ENCODE data around the gene TRPM3.

The TRPM3 gene

DNA sequence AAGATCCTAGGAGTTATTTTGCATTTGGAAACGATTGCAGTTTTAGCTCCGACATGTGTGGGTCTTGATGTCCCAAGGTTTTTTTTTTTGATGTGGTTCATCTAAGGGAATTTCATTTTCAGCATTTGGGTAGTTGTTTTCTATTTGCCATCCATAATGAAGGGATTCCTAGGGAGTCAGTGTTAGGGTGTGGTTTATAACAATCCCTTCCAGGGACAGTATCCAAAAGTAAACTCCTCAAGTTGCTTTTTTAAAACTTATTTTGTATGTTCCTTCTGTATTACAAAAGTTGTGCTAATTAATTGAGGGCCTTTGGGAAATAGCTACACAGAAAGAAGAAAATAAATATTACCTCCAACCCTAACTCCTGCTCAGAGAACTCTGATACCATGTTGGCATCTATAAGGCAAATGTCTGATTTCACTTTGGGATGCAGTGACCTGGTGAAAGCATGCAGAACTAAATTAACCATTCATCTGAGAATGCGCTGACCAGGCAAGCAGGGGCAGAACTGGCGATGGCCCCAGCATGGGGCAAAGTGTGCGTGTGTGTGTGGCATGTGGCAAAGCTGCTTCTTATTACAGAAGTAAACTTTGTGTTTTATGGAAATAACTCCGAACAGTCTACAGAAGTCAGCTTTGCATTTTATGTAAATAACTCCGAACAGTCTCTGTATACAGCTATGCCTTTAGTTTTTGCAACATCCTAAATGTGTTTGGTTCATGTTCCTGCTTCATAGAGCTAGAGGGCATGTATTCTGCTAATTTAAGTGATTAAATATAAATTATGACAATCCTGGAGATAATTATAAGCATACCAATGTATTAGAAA is 237.2 kb downstream of the TRPM3 start:
- H3K36me3 ChIP-seq (ENCODE audit: low read depth): no peaks in the 10 kb centered on the region
- H3K9me3 ChIP-seq (ENCODE audit: severe bottlenecking): no peaks in the 10 kb centered on the region
- H3K27ac ChIP-seq (ENCODE audit: poor library complexity, severe bottlenecking): no peak overlapping the region
- no peak for DNase-seq (ENCODE audit: low spot score)
- no peaks in the 10 kb centered on the region for H3K27me3 ChIP-seq (ENCODE audit: insufficient read depth, poor library complexity, severe bottlenecking)
- H3K4me3 ChIP-seq (ENCODE audit: severe bottlenecking): no peak overlapping the region
- TF ChIP-seq, protein P1, sequence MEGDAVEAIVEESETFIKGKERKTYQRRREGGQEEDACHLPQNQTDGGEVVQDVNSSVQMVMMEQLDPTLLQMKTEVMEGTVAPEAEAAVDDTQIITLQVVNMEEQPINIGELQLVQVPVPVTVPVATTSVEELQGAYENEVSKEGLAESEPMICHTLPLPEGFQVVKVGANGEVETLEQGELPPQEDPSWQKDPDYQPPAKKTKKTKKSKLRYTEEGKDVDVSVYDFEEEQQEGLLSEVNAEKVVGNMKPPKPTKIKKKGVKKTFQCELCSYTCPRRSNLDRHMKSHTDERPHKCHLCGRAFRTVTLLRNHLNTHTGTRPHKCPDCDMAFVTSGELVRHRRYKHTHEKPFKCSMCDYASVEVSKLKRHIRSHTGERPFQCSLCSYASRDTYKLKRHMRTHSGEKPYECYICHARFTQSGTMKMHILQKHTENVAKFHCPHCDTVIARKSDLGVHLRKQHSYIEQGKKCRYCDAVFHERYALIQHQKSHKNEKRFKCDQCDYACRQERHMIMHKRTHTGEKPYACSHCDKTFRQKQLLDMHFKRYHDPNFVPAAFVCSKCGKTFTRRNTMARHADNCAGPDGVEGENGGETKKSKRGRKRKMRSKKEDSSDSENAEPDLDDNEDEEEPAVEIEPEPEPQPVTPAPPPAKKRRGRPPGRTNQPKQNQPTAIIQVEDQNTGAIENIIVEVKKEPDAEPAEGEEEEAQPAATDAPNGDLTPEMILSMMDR (IDR thresholded peaks at IDR 0.05; ENCODE audit: poor library complexity, severe bottlenecking): no peak
- H3K4me1 ChIP-seq (ENCODE audit: insufficient read depth, poor library complexity, severe bottlenecking): no peaks in the 10 kb centered on the region
- ATAC-seq (ENCODE audit: low read depth): no peak

DNA sequence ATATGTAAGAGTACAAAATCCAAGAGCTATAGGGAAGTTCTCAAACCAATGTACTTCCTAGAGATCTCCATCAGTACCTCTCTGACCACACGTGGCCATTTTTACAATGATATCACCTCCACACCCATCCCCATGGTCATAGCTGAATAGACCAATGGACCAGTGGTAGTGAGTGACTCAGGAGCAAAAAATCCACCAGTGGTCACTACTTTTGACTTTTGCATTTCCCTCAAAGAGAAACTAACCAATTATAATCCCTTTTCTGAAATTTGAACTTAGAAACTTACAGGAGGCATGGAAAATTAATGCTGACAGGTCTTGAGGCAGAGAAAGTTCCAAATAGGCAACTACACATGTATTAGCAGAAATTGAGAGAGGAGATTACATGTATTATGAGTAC is 238.4 kb downstream of the TRPM3 start:
- Histone ChIP-seq H3K27me3 (ENCODE audit: insufficient read depth, poor library complexity, severe bottlenecking) (no peaks in the 10 kb centered on the region), H3K9me3 (ENCODE audit: severe bottlenecking) (no peaks in the 10 kb centered on the region), H3K27ac (ENCODE audit: poor library complexity, severe bottlenecking) (no peak overlapping the region), H3K4me3 (ENCODE audit: severe bottlenecking) (no peak overlapping the region), H3K36me3 (ENCODE audit: low read depth) (no peaks in the 10 kb centered on the region), H3K4me1 (ENCODE audit: insufficient read depth, poor library complexity, severe bottlenecking) (no peaks in the 10 kb centered on the region)
- ATAC-seq (ENCODE audit: low read depth) (no peak), DNase-seq (ENCODE audit: low spot score) (no peak)
- TF ChIP-seq, protein P1 (IDR thresholded peaks at IDR 0.05; ENCODE audit: poor library complexity, severe bottlenecking): no peak

DNA sequence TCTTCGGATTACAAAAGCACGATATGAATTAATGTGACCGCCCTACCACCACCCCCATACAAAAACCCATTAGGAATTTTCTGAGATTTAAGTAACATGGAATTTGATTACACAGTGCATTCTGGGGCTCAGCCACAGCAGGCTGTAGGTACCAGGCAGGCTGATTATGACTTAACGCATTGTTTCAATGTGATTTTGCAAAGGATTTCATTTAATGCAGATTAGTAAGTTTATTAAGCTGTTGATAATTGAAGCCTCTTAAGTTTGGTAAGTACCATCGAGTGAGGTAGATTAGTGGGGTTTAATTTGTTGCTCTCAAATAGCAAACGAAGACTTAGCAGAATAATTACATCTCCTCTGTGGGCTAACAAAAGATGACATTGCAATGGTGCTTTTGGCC is 240.1 kb downstream of the TRPM3 start:
- H3K27me3 ChIP-seq (ENCODE audit: insufficient read depth, poor library complexity, severe bottlenecking): peaks cover 7% of the 10 kb centered on the region
- H3K4me3 ChIP-seq (ENCODE audit: severe bottlenecking): no peak overlapping the region
- TF ChIP-seq, protein P1 (IDR thresholded peaks at IDR 0.05; ENCODE audit: poor library complexity, severe bottlenecking): no peak
- H3K9me3 ChIP-seq (ENCODE audit: severe bottlenecking): no peaks in the 10 kb centered on the region
- H3K4me1 ChIP-seq (ENCODE audit: insufficient read depth, poor library complexity, severe bottlenecking): no peaks in the 10 kb centered on the region
- no peaks in the 10 kb centered on the region for H3K36me3 ChIP-seq (ENCODE audit: low read depth)
- H3K27ac ChIP-seq (ENCODE audit: poor library complexity, severe bottlenecking): no peak overlapping the region
- DNase-seq (ENCODE audit: low spot score): no peak
- no peak for ATAC-seq (ENCODE audit: low read depth)

DNA sequence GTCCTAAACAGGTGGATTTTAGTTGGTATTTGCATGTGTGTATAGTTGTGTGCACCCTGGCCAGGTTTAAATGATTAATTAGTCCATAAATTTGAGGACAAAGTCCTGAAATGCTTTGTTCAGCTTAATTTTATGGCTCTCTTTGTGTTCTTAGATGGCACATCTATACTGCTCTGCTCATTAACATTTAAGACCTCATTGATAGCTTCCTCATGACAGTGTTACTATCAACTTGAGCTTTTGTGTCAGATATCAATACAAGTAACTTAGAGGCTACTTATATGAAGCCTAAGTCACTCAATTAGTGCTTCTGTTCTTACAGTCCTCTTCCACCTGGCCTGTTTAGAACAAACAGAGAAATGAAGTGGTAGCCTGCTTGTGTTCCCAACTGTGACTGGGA is 240.9 kb downstream of the TRPM3 start:
- Histone ChIP-seq H3K9me3 (ENCODE audit: severe bottlenecking) (no peaks in the 10 kb centered on the region), H3K27ac (ENCODE audit: poor library complexity, severe bottlenecking) (no peak overlapping the region), H3K27me3 (ENCODE audit: insufficient read depth, poor library complexity, severe bottlenecking) (peaks cover 7% of the 10 kb centered on the region), H3K36me3 (ENCODE audit: low read depth) (no peaks in the 10 kb centered on the region), H3K4me3 (ENCODE audit: severe bottlenecking) (no peak overlapping the region), H3K4me1 (ENCODE audit: insufficient read depth, poor library complexity, severe bottlenecking) (no peaks in the 10 kb centered on the region)
- ATAC-seq (ENCODE audit: low read depth) (no peak), DNase-seq (ENCODE audit: low spot score) (no peak)
- TF ChIP-seq, protein P1 (IDR thresholded peaks at IDR 0.05; ENCODE audit: poor library complexity, severe bottlenecking): no peak

DNA sequence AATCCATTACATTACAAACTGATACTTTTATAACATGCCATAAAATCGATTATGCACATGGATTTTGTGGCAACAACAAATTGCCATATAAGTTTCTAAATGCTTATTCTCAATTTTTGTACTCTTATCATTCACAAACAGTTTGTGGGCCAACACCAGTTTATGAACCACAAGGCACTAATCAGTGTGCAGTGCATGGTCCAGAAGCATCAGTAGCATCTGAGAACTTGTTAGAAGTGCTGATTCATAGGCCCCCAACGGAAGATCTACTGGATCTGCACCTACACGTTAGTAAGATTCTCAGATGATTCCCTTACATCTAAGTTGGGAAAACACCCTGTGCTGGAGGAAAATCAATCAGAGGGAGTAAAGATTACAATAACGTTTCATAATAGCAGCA is 242.8 kb downstream of the TRPM3 start:
- no peak for ATAC-seq (ENCODE audit: low read depth)

More for the DNA sequence above, 242.8 kb downstream of the TRPM3 start:
- TF ChIP-seq, protein P1 (IDR thresholded peaks at IDR 0.05; ENCODE audit: poor library complexity, severe bottlenecking): no peak
- H3K27ac ChIP-seq (ENCODE audit: poor library complexity, severe bottlenecking): no peak overlapping the region
- no peak for DNase-seq (ENCODE audit: low spot score)
- no peaks in the 10 kb centered on the region for H3K36me3 ChIP-seq (ENCODE audit: low read depth)
- no peaks in the 10 kb centered on the region for H3K4me1 ChIP-seq (ENCODE audit: insufficient read depth, poor library complexity, severe bottlenecking)
- no peaks in the 10 kb centered on the region for H3K9me3 ChIP-seq (ENCODE audit: severe bottlenecking)
- no peak overlapping the region for H3K4me3 ChIP-seq (ENCODE audit: severe bottlenecking)
- peaks cover 7% of the 10 kb centered on the region for H3K27me3 ChIP-seq (ENCODE audit: insufficient read depth, poor library complexity, severe bottlenecking)

Data from RWPE2 (cell line).